Measurements from ENCODE around the gene SYNDIG1.

Gene SYNDIG1

GRCh38 chr20:24522452-24523330 lies 53.3 kb downstream of the SYNDIG1 start:
- DNase-seq: peak in 1 of 56 donors; percentile 32

- peak in 43 of 56 donors; percentile 19 to 81 (median 45) for DNase-seq
These were observed 54.2 kb downstream of the SYNDIG1 start for GRCh38 chr20:24523661-24524060.

- no peak for DNase-seq
These were observed 59.3 kb downstream of the SYNDIG1 start for GRCh38 chr20:24528583-24529368.

GRCh38 chr20:24529369-24529719 lies 59.9 kb downstream of the SYNDIG1 start:
- DNase-seq: no peak

- DNase-seq: no peak
These were observed 60.8 kb downstream of the SYNDIG1 start for GRCh38 chr20:24530131-24530680.

- no peak for DNase-seq
These were observed 61.8 kb downstream of the SYNDIG1 start for GRCh38 chr20:24531202-24531601.

- DNase-seq: no peak
These were observed 62.4 kb downstream of the SYNDIG1 start for GRCh38 chr20:24531631-24532419.

GRCh38 chr20:24533449-24533848 lies 64.0 kb downstream of the SYNDIG1 start:
- no peak for DNase-seq

GRCh38 chr20:24534282-24534681 lies 64.9 kb downstream of the SYNDIG1 start:
- DNase-seq: no peak

- peak in 5 of 56 donors; percentile 8 to 71 (median 18) for DNase-seq
These were observed 66.7 kb downstream of the SYNDIG1 start for GRCh38 chr20:24535941-24536730.

- DNase-seq: no peak
These were observed 67.8 kb downstream of the SYNDIG1 start for GRCh38 chr20:24537210-24537609.

GRCh38 chr20:24542721-24543120 lies 73.3 kb downstream of the SYNDIG1 start:
- DNase-seq: peak in 3 of 56 donors; percentile 16 to 40 (median 38)

GRCh38 chr20:24543168-24543567 lies 73.7 kb downstream of the SYNDIG1 start:
- DNase-seq: no peak

- no peak for DNase-seq
These were observed 74.3 kb downstream of the SYNDIG1 start for GRCh38 chr20:24543741-24544140.

- DNase-seq: no peak
These were observed 74.9 kb downstream of the SYNDIG1 start for GRCh38 chr20:24544371-24544770.

GRCh38 chr20:24545168-24545567 lies 75.7 kb downstream of the SYNDIG1 start:
- no peak for DNase-seq

- DNase-seq: no peak
These were observed 76.9 kb downstream of the SYNDIG1 start for GRCh38 chr20:24546232-24546892.

- DNase-seq: no peak
These were observed 78.5 kb downstream of the SYNDIG1 start for GRCh38 chr20:24547967-24548366.

GRCh38 chr20:24559114-24559732 lies 89.8 kb downstream of the SYNDIG1 start:
- no peak for DNase-seq
